SK-N-SH (cell line): ENCODE data around the gene PDE6A. TPM values are rescaled to one million over a fixed set of nuclear protein-coding genes. Genes with fewer than 3 reads are reported as not detected.

Experiments used
- CTCF ChIA-PET: fragments of 300-600, 350-600 bp; formaldehyde crosslinking; extraction: SDS; loops from one replicate; lab custom pipeline; 2021; lab: Yijun Ruan, JAX
- POLR2A ChIA-PET: fragments of 350-600 bp; sonication (Branson Sonifier 250); formaldehyde crosslinking; extraction: SDS; loops from one replicate; lab custom pipeline; 2020; ENCODE audit warnings: antibody characterized with exemption, inconsistent platforms; lab: Yijun Ruan, JAX
- DNase-seq: peaks from one replicate; pipeline ENCODE4 v3.0.0; 2012
- H2AFZ ChIP-seq: fragments of 200-600 bp; sonication (generic); 2 replicates; pipeline ENCODE4 v1.8.1; 2016; ENCODE audit warnings: antibody characterized with exemption, mild to moderate bottlenecking, low read depth
- H3F3A ChIP-seq: fragments of 200-600 bp; sonication (generic); replicated peaks from 2 replicates; pipeline ENCODE3; 2016; ENCODE audit warnings: antibody characterized with exemption, mild to moderate bottlenecking; ENCODE audit not compliant: insufficient read depth
- H3K27ac ChIP-seq, 2 experiments: fragments of 200-500 bp in 1 of 2; fragments of 200-600 bp in 1 of 2; sonication (Bioruptor generic) in 1 of 2; sonication (generic), shearing (Covaris generic) in 1 of 2; 2 replicates each; pipeline versions ENCODE4 v1.5.1 to v1.6.1; 2014 to 2016; ENCODE audit warnings: low read depth in 2 of 2, inconsistent platforms in 1 of 2, low read length in 1 of 2, mild to moderate bottlenecking in 1 of 2, mixed read lengths in 1 of 2
- H3K27me3 ChIP-seq: fragments of 200-600 bp; sonication (generic), shearing (Covaris generic); 2 replicates; pipeline ENCODE4 v1.6.1; 2016; ENCODE audit warnings: mixed run types; ENCODE audit not compliant: insufficient read depth
- H3K36me3 ChIP-seq, 2 experiments: fragments of 200-500 bp in 1 of 2; fragments of 200-600 bp in 1 of 2; sonication (Bioruptor generic) in 1 of 2; sonication (generic) in 1 of 2; replicated peaks in 1 of 2; 2 replicates each; pipeline versions ENCODE3 to v1.5.1; 2014 to 2016; ENCODE audit warnings: low read length in 1 of 2, mild to moderate bottlenecking in 1 of 2; ENCODE audit not compliant: insufficient read depth in 2 of 2, control insufficient read depth in 1 of 2
- H3K4me1 ChIP-seq, 2 experiments: fragments of 200-500 bp in 1 of 2; fragments of 200-600 bp in 1 of 2; sonication (Bioruptor generic) in 1 of 2; sonication (generic), shearing (Covaris generic) in 1 of 2; 2 replicates each; pipeline versions ENCODE4 v1.5.1 to v1.6.1; 2014 to 2016; ENCODE audit warnings: low read depth in 1 of 2, low read length in 1 of 2, mixed run types in 1 of 2; ENCODE audit not compliant: insufficient read depth in 2 of 2, control insufficient read depth in 1 of 2
- H3K4me2 ChIP-seq: fragments of 200-600 bp; sonication (generic), shearing (Covaris generic); 2 replicates; pipeline ENCODE4 v1.6.1; 2017; ENCODE audit warnings: mixed run types
- H3K4me3 ChIP-seq, 2 experiments: fragments of 200-500 bp in 1 of 2; fragments of 200-600 bp in 1 of 2; sonication (Bioruptor generic) in 1 of 2; sonication (generic), shearing (Covaris generic) in 1 of 2; 2 replicates each; pipeline versions ENCODE4 v1.5.1 to v1.8.1; 2014 to 2016; ENCODE audit warnings: low read depth in 2 of 2, inconsistent platforms in 1 of 2, low read length in 1 of 2, mild to moderate bottlenecking in 1 of 2, mixed read lengths in 1 of 2, moderate library complexity in 1 of 2
- H3K79me2 ChIP-seq: fragments of 200-600 bp; sonication (generic); 2 replicates; pipeline ENCODE4 v1.8.1; 2017; ENCODE audit warnings: mild to moderate bottlenecking; ENCODE audit not compliant: insufficient read depth
- H3K9ac ChIP-seq: fragments of 200-600 bp; sonication (generic); 2 replicates; pipeline ENCODE4 v1.6.1; 2017; ENCODE audit warnings: mixed run types
- H3K9me2 ChIP-seq: fragments of 200-600 bp; sonication (generic); 2 replicates; pipeline ENCODE4 v1.6.1; 2017; ENCODE audit warnings: mixed run types
- H3K9me3 ChIP-seq: fragments of 200-600 bp; sonication (generic); 2 replicates; pipeline ENCODE4 v1.6.1; 2017; ENCODE audit warnings: mixed run types, mild to moderate bottlenecking, moderate library complexity
- H4K20me1 ChIP-seq: fragments of 200-600 bp; sonication (generic); 2 replicates; pipeline ENCODE4 v1.6.1; 2017; ENCODE audit warnings: mild to moderate bottlenecking, mixed run types; ENCODE audit not compliant: insufficient read depth
- ELF1 ChIP-seq: IDR thresholded peaks from 2 replicates; pipeline ENCODE4 v1.4.0; 2012
- EZH2phosphoT487 ChIP-seq: fragments of 200-600 bp; sonication (generic); IDR thresholded peaks from 2 replicates; pipeline ENCODE4 v1.6.1; 2017; ENCODE audit warnings: low read depth, mixed run types, mild to moderate bottlenecking, antibody characterized with exemption, moderate library complexity, borderline replicate concordance
- FOSL2 ChIP-seq: IDR thresholded peaks from 2 replicates; pipeline ENCODE4 v1.4.0; 2012; ENCODE audit warnings: low read depth, mild to moderate bottlenecking, moderate library complexity, borderline replicate concordance
- FOXJ3 ChIP-seq: sonication (generic); formaldehyde crosslinking; IDR thresholded peaks from 2 replicates; pipeline ENCODE4 v1.5.1; 2020; ENCODE audit warnings: mild to moderate bottlenecking, missing genetic modification reagents
- FOXM1 ChIP-seq: IDR thresholded peaks from 2 replicates; pipeline ENCODE4 v1.4.0; 2012; ENCODE audit warnings: low read depth, mild to moderate bottlenecking
- GABPA ChIP-seq: IDR thresholded peaks from 2 replicates; pipeline ENCODE4 v1.4.0; 2012; ENCODE audit warnings: low read depth, mild to moderate bottlenecking
- MEF2A ChIP-seq: IDR thresholded peaks from 2 replicates; pipeline ENCODE4 v1.4.0; 2012; ENCODE audit warnings: low read depth, borderline replicate concordance
- NRF1 ChIP-seq: IDR thresholded peaks from 2 replicates; pipeline ENCODE4 v1.6.1; 2012; ENCODE audit warnings: low read depth, mild to moderate bottlenecking, low read length
- RAD21 ChIP-seq: IDR thresholded peaks from 2 replicates; pipeline ENCODE4 v1.6.1; 2012; ENCODE audit warnings: mild to moderate bottlenecking, low read length
- RCOR1 ChIP-seq: fragments of 150-350 bp; IDR thresholded peaks from 2 replicates; pipeline ENCODE4 v1.6.1; 2017; ENCODE audit warnings: antibody characterized with exemption, low read length
- SMC3 ChIP-seq: IDR thresholded peaks from 2 replicates; pipeline ENCODE4 v1.6.1; 2012; ENCODE audit warnings: low read depth, low read length, improper control_type of control experiment
- WGBS: methylation state at CpG from one replicate; pipeline ENCODE4 v1.1.6; 2017; ENCODE audit warnings: low lambda C conversion rate; 5-methylcytosine and 5-hydroxymethylcytosine counted together
- polyA plus RNA-seq, 3 experiments: library from polyadenylated mRNA; depleted of rRNA; stranded (reverse); fragments of >200 nt; gene quantifications; 2 replicates each; pipeline ENCODE4 v1.2.3, GENCODE V29; 2012
- TF ChIP-seq, protein P1 (sequence below): fragments of 150-350 bp; IDR thresholded peaks from 2 replicates; pipeline ENCODE4 v1.6.1; 2017; ENCODE audit warnings: antibody characterized with exemption, low read length, low read depth, borderline replicate concordance
- TF ChIP-seq, protein P2 (sequence below): IDR thresholded peaks from 2 replicates; pipeline ENCODE4 v1.4.0; 2012; ENCODE audit warnings: low read depth
- TF ChIP-seq, protein P3 (sequence below): IDR thresholded peaks from 2 replicates; pipeline ENCODE4 v1.4.0; 2012; ENCODE audit warnings: low read depth, borderline replicate concordance
- TF ChIP-seq, protein P4 (sequence below): fragments of 200-600 bp; sonication (generic); IDR thresholded peaks from 2 replicates; pipeline ENCODE4 v1.6.1; 2017; ENCODE audit warnings: antibody characterized with exemption, mild to moderate bottlenecking, moderate library complexity

PDE6A gene
- polyA plus RNA-seq, 1 of the 3 experiments (the other 2 are of a cell fraction): 0.05 TPM

DNA sequence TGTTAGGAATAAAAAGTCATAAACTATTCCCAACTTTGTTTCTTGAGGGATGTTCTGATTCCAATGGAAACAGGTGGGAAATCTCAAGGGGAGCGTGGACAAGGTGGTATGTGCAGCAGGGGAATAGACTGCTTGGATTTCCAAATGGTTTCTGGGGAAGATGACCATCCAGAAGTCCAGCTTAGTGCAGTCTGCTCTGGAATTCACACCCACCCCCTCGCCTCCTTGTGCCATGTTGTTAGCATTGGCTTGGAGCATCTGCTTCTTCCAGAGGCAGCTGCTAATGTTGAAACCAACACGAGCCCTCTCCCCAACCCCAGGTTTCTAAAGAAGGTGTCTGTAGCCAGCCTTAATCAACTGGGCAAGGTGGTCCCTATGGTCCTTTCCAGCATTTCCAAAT is 90.9 kb downstream of the PDE6A start:
- Histone ChIP-seq H2AFZ (no peak overlapping the region), H3K27me3 (no peaks in the 10 kb centered on the region), H3K4me1 (peaks cover 5 to 9% of the 10 kb centered on the region in 2 experiments; a peak in 2 of 4 replicates), H4K20me1 (no peaks in the 10 kb centered on the region), H3K9me3 (no peaks in the 10 kb centered on the region), H3F3A (no peaks in the 10 kb centered on the region), H3K79me2 (no peaks in the 10 kb centered on the region), H3K4me2 (no peak overlapping the region), H3K27ac (no peak overlapping the region), H3K9ac (no peak overlapping the region), H3K9me2 (no peaks in the 10 kb centered on the region), H3K36me3 (no peaks in the 10 kb centered on the region), H3K4me3 (no peak overlapping the region)
- WGBS: 93% methylated on average over 3 of the region's 3 CpGs
- no peak for DNase-seq
- ChIA-PET POLR2A (no interaction called here), CTCF (interaction anchor here (0.6 to 18.7 kb wide), 52 partner anchors 8 to 306 kb away, joined by 3 to 460 read pairs (median 7); partner anchors contain the start of gene SLC26A2)
- TF ChIP-seq MEF2A (no peak), EZH2phosphoT487 (no peak)
- TF ChIP-seq, protein P1, sequence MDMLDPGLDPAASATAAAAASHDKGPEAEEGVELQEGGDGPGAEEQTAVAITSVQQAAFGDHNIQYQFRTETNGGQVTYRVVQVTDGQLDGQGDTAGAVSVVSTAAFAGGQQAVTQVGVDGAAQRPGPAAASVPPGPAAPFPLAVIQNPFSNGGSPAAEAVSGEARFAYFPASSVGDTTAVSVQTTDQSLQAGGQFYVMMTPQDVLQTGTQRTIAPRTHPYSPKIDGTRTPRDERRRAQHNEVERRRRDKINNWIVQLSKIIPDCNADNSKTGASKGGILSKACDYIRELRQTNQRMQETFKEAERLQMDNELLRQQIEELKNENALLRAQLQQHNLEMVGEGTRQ: no peak
- TF ChIP-seq, protein P2, sequence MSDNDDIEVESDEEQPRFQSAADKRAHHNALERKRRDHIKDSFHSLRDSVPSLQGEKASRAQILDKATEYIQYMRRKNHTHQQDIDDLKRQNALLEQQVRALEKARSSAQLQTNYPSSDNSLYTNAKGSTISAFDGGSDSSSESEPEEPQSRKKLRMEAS: no peak

DNA sequence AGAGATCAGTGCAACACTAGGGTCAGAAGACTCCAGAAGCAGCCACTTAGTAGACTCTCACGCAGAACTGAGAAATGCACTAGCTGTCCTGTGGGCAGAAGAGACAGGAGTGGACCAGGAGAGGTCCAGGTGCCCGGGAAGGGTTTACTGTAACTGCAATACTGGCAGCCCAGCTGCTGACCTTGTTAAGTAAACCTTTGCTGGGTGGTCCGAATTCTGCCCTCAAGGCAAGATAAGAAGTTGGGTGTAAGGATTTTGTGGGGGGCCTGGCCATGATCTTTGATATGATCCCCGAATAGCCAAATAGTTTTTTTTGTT is 91.3 kb downstream of the PDE6A start:
- no peak overlapping the region for H2AFZ ChIP-seq

DNA sequence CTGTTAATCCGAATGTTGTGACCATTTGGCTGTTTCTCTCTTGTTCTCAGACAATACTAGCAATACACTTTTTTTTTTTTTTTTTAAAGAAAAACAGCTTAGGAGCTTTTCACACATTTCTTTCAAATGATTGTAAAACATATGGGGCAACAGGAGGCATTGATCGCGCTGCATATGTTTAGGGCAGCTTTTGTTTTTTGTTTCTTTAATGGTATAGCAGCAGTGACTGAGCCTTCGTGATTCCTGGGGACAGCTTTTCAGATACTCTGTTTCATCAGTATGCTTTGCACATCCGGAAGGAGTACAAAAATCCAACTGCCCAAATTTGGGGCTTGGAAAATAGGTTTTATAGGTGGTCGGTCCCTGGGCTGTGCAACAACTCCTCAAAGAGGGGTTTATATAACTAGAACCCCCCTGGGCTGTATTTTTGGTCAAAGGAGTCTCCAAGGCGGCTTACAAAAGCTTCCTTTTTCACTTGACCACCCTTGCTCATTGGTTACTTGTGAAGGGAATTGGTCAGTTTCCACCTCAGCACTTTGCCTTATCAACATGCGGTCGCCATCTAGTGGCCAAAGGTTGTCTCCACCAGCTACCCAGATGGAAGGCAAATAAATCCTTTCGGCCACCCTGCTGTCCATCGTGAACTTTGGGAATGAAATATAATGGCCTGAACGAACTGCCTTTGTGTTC is 91.8 kb downstream of the PDE6A start:
- ChIA-PET CTCF (interaction anchor here (0.6 to 18.7 kb wide), 74 partner anchors 9 to 591 kb away, joined by 3 to 460 read pairs (median 5); partner anchors contain the start of gene SLC26A2), POLR2A (no interaction called here)
- Histone ChIP-seq H2AFZ (no peak overlapping the region), H3K4me2 (no peak overlapping the region), H3K9ac (no peak overlapping the region), H3F3A (no peaks in the 10 kb centered on the region), H3K9me2 (no peaks in the 10 kb centered on the region), H3K4me3 (no peak overlapping the region; a peak in 1 of 4 replicates), H3K27ac (no peak overlapping the region), H4K20me1 (no peaks in the 10 kb centered on the region), H3K27me3 (no peaks in the 10 kb centered on the region), H3K9me3 (no peaks in the 10 kb centered on the region), H3K36me3 (no peaks in the 10 kb centered on the region), H3K79me2 (no peaks in the 10 kb centered on the region), H3K4me1 (peaks cover 5 to 6% of the 10 kb centered on the region in 2 experiments; a peak in 2 of 4 replicates)
- WGBS: 48% methylated on average over 12 of the region's 12 CpGs
- TF ChIP-seq ELF1 (no peak), RCOR1 (no peak), SMC3 (peak; percentile 75), RAD21 (peak; percentile 73), EZH2phosphoT487 (no peak), NRF1 (no peak), FOXJ3 (CRISPR knock-in tag) (no peak), FOSL2 (no peak)
- TF ChIP-seq, protein P3, sequence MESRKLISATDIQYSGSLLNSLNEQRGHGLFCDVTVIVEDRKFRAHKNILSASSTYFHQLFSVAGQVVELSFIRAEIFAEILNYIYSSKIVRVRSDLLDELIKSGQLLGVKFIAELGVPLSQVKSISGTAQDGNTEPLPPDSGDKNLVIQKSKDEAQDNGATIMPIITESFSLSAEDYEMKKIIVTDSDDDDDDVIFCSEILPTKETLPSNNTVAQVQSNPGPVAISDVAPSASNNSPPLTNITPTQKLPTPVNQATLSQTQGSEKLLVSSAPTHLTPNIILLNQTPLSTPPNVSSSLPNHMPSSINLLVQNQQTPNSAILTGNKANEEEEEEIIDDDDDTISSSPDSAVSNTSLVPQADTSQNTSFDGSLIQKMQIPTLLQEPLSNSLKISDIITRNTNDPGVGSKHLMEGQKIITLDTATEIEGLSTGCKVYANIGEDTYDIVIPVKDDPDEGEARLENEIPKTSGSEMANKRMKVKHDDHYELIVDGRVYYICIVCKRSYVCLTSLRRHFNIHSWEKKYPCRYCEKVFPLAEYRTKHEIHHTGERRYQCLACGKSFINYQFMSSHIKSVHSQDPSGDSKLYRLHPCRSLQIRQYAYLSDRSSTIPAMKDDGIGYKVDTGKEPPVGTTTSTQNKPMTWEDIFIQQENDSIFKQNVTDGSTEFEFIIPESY: no peak
- TF ChIP-seq, protein P4, sequence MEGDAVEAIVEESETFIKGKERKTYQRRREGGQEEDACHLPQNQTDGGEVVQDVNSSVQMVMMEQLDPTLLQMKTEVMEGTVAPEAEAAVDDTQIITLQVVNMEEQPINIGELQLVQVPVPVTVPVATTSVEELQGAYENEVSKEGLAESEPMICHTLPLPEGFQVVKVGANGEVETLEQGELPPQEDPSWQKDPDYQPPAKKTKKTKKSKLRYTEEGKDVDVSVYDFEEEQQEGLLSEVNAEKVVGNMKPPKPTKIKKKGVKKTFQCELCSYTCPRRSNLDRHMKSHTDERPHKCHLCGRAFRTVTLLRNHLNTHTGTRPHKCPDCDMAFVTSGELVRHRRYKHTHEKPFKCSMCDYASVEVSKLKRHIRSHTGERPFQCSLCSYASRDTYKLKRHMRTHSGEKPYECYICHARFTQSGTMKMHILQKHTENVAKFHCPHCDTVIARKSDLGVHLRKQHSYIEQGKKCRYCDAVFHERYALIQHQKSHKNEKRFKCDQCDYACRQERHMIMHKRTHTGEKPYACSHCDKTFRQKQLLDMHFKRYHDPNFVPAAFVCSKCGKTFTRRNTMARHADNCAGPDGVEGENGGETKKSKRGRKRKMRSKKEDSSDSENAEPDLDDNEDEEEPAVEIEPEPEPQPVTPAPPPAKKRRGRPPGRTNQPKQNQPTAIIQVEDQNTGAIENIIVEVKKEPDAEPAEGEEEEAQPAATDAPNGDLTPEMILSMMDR: peak; percentile 92
- peak; percentile 73 for DNase-seq

More for the DNA sequence above, 91.3 kb downstream of the PDE6A start:
- no peak overlapping the region for H3K9ac ChIP-seq
- H3K4me2 ChIP-seq: no peak overlapping the region
- H3F3A ChIP-seq: no peaks in the 10 kb centered on the region
- no peaks in the 10 kb centered on the region for H4K20me1 ChIP-seq
- no peaks in the 10 kb centered on the region for H3K79me2 ChIP-seq
- DNase-seq: no peak
- POLR2A ChIA-PET: no interaction called here
- peaks cover 5 to 9% of the 10 kb centered on the region in 2 experiments; a peak in 2 of 4 replicates for H3K4me1 ChIP-seq
- H3K9me2 ChIP-seq: no peaks in the 10 kb centered on the region
- no peaks in the 10 kb centered on the region for H3K36me3 ChIP-seq
- CTCF ChIA-PET: interaction anchor here (0.6 to 18.7 kb wide), 62 partner anchors 8 to 495 kb away, joined by 3 to 460 read pairs (median 6); partner anchors contain the start of gene SLC26A2
- no peak overlapping the region; a peak in 1 of 4 replicates for H3K4me3 ChIP-seq
- TF ChIP-seq, protein P2: no peak
- TF ChIP-seq NRF1 (no peak), FOXJ3 (CRISPR knock-in tag) (no peak), GABPA (no peak), FOXM1 (no peak), ELF1 (no peak)
- 64% methylated on average over 3 of the region's 4 CpGs for WGBS
- no peaks in the 10 kb centered on the region for H3K27me3 ChIP-seq
- no peak overlapping the region for H3K27ac ChIP-seq
- no peaks in the 10 kb centered on the region for H3K9me3 ChIP-seq
